ENCODE results near the gene ARHGDIA.

ARHGDIA gene

DNA sequence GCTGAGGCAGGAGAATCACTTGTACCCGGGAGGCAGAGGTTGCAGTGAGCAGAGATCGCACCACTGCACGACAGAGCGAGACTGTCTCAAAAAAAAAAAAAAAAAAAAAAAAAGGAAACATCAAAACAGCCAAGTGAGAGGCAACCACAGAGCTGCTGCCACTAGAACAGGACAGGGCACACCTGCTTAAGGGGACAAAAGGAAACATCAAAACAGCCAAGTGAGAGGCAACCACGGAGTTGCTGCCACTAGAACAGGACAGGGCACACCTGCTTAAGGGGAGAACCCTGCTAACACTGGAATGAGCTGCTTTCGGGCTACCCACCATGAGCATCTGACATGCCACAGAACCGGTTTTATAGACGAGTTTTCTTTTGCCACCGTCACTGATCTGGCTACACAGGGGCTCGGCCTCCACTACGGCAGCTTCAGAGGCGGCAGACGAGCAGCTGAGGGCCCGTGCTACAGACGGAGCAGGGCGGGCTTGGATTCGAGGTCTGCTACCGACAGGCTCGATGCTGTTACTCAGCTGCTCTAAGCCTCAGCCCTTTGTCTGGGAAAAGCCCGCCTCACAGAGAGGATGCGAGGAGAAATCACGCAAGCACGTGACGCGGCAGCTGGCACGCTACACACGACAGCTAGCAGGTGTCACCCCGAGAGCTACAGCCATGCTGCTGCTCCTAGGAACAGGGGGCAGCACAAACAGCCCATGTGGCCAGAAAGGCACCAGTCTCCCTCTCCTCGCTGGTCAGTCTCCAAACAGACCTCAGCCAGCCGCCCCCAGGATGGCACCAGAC lies 12.8 kb downstream of the ARHGDIA start:
- peak overlapping the region; percentile 98 for H3K27ac Mint-ChIP-seq

DNA sequence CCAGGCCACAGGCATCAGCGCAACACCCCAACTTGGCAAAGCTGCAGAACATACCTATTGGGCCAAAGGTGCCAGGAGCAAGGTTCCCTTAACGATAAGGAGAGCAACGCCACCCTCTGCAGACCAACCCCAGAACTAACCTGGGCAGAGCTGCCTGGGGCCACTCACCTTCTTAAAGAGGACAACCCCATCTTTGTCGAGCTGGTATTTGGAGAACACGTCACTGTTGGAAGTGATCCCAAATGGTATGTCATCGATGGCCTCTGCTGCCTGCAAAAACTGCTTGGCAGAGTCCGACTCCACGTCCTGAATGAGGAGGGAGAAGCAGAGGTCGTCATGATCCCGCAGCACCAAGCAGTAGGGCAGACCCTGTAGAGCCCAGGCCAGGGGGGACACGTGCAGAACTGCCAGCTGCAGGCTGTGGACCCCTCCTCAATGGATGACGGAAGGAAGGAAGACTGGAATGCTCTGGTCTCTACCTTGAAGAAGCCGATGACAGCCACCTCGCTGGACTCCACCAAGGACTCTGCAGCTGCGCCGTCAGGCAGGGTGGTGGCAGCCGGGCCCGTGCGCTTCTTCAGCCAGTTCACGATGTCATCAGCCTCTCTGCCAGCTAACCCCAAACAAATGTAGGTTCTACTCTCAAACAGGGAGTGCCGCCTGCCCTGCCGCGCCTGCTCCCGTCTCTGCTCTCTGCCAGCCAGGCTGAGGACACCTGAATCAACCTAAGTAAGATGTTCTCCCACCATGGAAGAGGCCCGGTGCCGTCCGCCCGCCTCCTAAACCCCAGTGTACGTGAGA lies 16.0 kb downstream of the ARHGDIA start:
- intact Hi-C loops (cut with micrococcal nuclease) = no loop called here
- H3K27ac Mint-ChIP-seq = no peak overlapping the region

More for the DNA sequence above, 12.8 kb downstream of the ARHGDIA start:
- intact Hi-C loops (cut with micrococcal nuclease) = no loop called here
- H3K9me3 Mint-ChIP-seq = no peaks in the 10 kb centered on the region
- peaks cover 87% of the 10 kb centered on the region for H3K36me3 Mint-ChIP-seq (ENCODE audit: low read depth)
- no peaks in the 10 kb centered on the region for H3K27me3 Mint-ChIP-seq
- peak overlapping the region; percentile 82 for H3K4me3 Mint-ChIP-seq
- peaks cover 45% of the 10 kb centered on the region for H3K4me1 Mint-ChIP-seq (ENCODE audit: low read depth)

DNA sequence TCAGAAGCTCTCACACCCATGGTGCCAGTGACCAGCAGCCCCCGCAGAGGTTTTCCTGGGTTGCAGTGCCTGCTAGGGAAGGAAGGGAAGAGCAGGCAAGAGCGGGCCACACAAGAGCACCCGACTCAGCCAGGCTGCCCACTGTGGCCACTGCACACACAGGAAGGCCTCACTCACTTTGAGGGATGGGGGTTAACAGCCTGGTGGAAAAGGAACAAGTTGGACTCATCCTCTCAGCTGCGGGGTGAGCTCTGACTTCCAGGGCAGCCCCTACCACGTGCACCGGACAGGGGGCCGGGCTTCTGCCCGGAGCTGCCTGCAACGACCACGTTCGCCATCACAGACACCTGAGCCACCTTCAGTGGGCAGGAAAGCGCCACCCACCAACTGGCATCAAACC lies 18.9 kb downstream of the ARHGDIA start:
- Mint-ChIP-seq H3K27me3 (no peaks in the 10 kb centered on the region), H3K36me3 (ENCODE audit: low read depth) (peaks cover 99% of the 10 kb centered on the region), H3K27ac (no peak overlapping the region), H3K4me3 (no peak overlapping the region), H3K9me3 (no peaks in the 10 kb centered on the region), H3K4me1 (ENCODE audit: low read depth) (peaks cover 11% of the 10 kb centered on the region)
- intact Hi-C loops (cut with micrococcal nuclease) = no loop called here

More for the DNA sequence above, 16.0 kb downstream of the ARHGDIA start:
- H3K9me3 Mint-ChIP-seq = no peaks in the 10 kb centered on the region
- no peak overlapping the region for H3K4me3 Mint-ChIP-seq
- H3K27me3 Mint-ChIP-seq = no peaks in the 10 kb centered on the region
- peaks cover 99% of the 10 kb centered on the region for H3K36me3 Mint-ChIP-seq (ENCODE audit: low read depth)
- peaks cover 36% of the 10 kb centered on the region for H3K4me1 Mint-ChIP-seq (ENCODE audit: low read depth)

DNA sequence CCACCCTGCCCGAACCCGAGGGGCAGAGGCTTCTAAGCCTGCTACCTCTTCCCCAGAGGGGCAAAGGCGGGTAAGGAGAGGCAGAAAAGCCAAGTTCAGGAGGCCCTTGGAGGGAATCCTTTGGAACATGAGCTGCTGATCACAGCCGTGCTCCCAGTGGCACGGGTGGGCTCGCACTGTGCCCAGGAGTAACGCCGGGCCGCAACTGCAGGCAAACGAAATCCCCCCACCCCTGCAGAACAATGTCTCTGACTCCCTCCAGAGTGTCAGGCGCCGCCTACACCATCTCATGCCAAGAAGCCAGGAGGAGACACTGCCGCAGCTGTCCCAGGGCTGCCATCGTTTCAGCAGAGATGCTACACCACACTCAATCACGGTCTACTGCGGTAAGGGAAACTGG lies 19.7 kb downstream of the ARHGDIA start:
- H3K4me3 Mint-ChIP-seq = no peak overlapping the region
- intact Hi-C loops (cut with micrococcal nuclease) = no loop called here
- H3K9me3 Mint-ChIP-seq = no peaks in the 10 kb centered on the region
- peaks cover 9% of the 10 kb centered on the region for H3K4me1 Mint-ChIP-seq (ENCODE audit: low read depth)
- no peak overlapping the region for H3K27ac Mint-ChIP-seq
- H3K27me3 Mint-ChIP-seq = no peaks in the 10 kb centered on the region
- peaks cover 99% of the 10 kb centered on the region for H3K36me3 Mint-ChIP-seq (ENCODE audit: low read depth)

DNA sequence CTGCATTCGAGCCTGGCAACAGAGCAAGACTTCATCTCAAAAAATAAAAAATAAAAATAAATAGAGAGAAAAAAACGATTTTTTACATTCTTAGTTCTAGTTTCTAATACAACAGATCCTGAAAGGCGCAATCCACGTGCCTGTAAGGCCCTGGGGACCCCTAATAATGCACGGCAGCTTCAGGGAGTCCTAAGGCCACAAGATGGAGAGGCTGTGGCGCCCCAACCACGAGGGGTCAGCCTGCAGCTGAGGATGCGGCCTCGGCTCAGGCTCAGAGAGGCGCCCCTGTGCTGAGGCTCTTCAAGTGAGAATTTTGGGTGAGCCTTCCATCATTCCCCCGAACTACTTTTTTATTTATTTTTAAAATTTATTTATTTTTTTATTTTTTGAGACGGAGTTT lies 21.7 kb downstream of the ARHGDIA start:
- Mint-ChIP-seq H3K27ac (no peak overlapping the region), H3K9me3 (no peaks in the 10 kb centered on the region), H3K4me3 (no peak overlapping the region), H3K36me3 (ENCODE audit: low read depth) (peaks cover 99% of the 10 kb centered on the region), H3K4me1 (ENCODE audit: low read depth) (peaks cover 8% of the 10 kb centered on the region), H3K27me3 (no peaks in the 10 kb centered on the region)
- intact Hi-C loops (cut with micrococcal nuclease) = no loop called here

DNA sequence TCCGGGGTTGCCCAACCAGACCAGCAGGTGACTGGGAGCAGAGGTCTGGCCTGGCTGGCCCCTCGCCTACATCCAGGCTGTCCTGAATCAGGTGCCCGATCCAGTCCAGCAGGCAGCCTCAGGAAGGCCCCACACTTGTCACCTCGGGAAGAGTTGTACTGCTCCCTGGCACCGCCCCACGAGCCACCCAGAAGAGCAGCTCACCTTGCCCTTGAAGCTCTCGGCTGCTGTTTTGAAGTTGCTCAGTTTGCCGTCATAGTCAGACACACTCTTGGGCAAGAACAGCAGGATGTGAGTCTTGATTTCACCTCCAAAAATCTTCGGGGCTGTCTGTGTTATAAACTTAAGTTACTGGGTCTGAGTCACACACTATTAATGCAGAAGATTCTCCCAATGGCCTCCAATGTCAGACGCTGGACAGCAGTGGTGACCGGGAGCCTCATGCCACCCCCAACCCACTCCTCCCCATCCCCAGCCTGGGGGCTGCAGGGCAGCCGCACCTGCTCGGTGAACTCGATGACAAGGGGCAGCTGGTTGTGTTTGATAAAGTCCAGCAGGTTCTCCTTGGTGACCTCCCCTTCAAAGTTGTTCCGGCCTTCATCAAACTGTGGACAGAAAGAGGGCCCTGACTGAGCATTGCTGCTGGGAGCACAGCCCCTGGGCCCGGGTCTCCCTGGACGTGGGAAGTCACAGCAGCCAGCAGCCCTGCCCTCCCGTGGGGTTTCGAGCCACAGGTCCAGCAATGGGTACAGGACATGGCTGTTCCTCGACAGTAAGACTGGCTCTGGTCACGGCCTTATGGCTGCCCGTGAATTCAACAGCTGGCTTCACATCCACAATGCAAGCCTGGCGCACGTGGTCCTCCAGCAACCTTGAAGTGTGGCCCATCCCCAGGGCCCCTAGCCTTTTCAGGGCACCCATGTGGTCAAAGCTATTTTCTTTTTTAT lies 24.1 kb downstream of the ARHGDIA start:
- H3K27ac Mint-ChIP-seq = no peak overlapping the region

DNA sequence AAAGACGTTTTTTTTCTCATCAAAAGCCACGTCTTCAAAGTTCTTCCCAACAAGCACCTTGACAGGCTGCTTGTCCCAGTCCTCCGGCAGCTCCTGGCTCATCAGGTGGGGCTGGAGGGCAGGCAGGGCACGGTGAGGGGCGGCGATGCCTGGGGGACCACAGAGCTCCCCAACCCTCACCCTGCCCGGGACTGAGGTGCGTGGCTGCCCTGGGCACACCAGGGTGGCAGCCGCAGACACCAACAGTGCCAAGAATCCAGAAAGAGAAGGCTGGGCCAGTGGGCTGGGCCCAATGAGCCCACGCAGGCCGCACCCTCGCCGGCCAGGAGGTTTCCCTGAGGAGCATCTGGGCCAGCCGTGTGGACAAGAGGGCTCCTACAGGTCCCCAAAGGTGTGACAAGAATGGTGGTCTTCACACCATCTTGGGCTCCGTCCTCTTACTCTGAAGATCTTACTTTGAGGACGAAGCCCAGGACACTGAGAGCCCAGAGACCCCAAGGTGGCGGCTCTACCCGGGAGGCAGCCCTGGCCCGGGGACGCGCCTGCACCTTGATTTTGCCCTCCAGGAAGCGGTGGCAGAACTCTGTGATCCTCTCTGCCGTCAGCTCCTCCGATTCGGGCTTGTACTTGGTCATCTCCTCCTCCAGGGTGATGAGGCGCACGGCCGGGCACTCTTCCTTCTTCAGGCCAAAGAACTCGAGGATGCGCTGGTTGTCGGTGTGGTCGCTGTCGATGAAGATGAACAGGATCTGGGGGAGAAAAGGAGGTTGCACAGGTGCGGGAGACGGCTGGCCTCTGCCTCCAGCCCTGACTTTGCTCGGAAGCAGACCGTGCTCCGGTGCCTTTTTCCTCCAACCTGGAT lies 25.0 kb downstream of the ARHGDIA start:
- intact Hi-C loops (cut with micrococcal nuclease) = no loop called here
- Mint-ChIP-seq H3K9me3 (no peaks in the 10 kb centered on the region), H3K4me3 (no peak overlapping the region), H3K36me3 (ENCODE audit: low read depth) (peaks cover 89% of the 10 kb centered on the region), H3K4me1 (ENCODE audit: low read depth) (peaks cover 26% of the 10 kb centered on the region), H3K27ac (no peak overlapping the region), H3K27me3 (no peaks in the 10 kb centered on the region)

More for the DNA sequence above, 24.1 kb downstream of the ARHGDIA start:
- intact Hi-C loops (cut with micrococcal nuclease) = no loop called here
- Mint-ChIP-seq H3K36me3 (ENCODE audit: low read depth) (peaks cover 98% of the 10 kb centered on the region), H3K9me3 (no peaks in the 10 kb centered on the region), H3K4me3 (no peak overlapping the region), H3K27me3 (no peaks in the 10 kb centered on the region), H3K4me1 (ENCODE audit: low read depth) (peaks cover 17% of the 10 kb centered on the region)

DNA sequence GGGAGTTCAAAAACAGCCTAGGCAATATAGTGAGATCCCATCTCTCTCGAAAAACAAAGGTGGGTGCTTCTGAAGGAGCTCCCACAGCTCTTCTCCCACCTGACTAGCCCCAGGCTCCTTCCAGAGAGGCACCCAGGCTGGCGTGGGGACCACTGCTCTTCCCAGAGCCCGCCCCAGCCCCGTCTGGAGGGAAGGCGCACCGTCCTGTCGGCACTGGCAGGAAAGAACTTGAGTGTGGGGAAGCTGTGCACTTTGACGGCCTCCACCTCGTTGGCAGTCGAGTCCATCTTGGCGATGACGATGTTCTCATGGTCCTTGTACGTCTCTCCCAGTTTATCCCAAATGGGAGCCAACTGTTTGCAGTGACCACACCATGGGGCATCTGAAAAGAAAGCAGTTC lies 25.8 kb downstream of the ARHGDIA start:
- Mint-ChIP-seq H3K36me3 (ENCODE audit: low read depth) (peaks cover 81% of the 10 kb centered on the region), H3K27ac (no peak overlapping the region), H3K9me3 (no peaks in the 10 kb centered on the region), H3K27me3 (no peaks in the 10 kb centered on the region), H3K4me3 (no peak overlapping the region), H3K4me1 (ENCODE audit: low read depth) (peaks cover 31% of the 10 kb centered on the region)
- intact Hi-C loops (cut with micrococcal nuclease) = no loop called here

DNA sequence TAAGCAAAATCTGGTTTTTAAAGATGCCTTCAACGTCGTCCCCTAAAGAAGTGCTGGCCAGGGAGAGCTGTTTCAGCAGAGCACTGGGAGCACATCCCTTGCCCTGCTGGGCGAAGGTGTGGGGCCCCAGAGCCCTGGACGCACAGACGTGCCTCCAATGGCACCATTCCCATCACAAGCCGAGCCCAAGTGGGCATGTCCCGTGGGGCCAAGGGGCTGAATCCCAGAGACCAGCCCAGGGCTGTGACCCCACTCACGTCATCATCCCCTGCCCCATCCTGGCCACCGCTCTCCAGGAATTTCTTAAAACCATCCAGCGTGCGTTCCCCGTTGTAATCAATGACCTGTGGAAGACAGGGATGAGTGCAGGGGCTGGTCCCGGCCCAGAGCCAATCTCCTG lies 26.2 kb downstream of the ARHGDIA start:
- H3K9me3 Mint-ChIP-seq = no peaks in the 10 kb centered on the region
- H3K27me3 Mint-ChIP-seq = no peaks in the 10 kb centered on the region
- peak overlapping the region; percentile 52 for H3K27ac Mint-ChIP-seq
- peaks cover 78% of the 10 kb centered on the region for H3K36me3 Mint-ChIP-seq (ENCODE audit: low read depth)
- H3K4me3 Mint-ChIP-seq = no peak overlapping the region
- intact Hi-C loops (cut with micrococcal nuclease) = no loop called here
- H3K4me1 Mint-ChIP-seq (ENCODE audit: low read depth) = peaks cover 31% of the 10 kb centered on the region

DNA sequence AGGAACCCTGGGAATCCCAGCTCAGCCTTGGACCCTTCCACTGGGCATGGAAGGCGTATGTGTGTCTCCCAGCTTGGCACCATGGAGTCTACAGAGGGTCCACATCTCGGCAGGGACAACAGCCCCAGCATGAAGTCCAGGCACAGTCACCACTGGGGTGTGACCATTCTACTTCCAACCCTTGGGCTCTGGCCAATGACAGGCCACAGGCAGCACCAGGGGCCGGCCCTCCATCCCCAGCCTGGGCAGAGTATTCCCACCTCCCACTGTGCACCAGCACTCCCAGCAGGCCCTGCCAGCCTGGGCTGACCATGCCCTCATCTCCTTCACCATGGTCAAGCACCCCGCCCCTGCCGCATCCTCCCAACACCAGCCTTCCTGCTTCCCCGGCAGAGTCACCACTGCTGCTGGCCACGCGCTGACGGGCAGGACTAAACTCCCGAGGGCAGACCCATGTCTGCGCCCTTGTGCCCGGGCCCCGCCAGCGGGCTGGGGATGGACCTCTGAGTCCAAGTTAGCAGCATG lies 26.7 kb downstream of the ARHGDIA start:
- Mint-ChIP-seq H3K4me3 (no peak overlapping the region), H3K27me3 (no peaks in the 10 kb centered on the region), H3K36me3 (ENCODE audit: low read depth) (peaks cover 73% of the 10 kb centered on the region), H3K4me1 (ENCODE audit: low read depth) (peaks cover 31% of the 10 kb centered on the region), H3K9me3 (no peaks in the 10 kb centered on the region), H3K27ac (peak overlapping the region; percentile 52)
- intact Hi-C loops (cut with micrococcal nuclease) = no loop called here

DNA sequence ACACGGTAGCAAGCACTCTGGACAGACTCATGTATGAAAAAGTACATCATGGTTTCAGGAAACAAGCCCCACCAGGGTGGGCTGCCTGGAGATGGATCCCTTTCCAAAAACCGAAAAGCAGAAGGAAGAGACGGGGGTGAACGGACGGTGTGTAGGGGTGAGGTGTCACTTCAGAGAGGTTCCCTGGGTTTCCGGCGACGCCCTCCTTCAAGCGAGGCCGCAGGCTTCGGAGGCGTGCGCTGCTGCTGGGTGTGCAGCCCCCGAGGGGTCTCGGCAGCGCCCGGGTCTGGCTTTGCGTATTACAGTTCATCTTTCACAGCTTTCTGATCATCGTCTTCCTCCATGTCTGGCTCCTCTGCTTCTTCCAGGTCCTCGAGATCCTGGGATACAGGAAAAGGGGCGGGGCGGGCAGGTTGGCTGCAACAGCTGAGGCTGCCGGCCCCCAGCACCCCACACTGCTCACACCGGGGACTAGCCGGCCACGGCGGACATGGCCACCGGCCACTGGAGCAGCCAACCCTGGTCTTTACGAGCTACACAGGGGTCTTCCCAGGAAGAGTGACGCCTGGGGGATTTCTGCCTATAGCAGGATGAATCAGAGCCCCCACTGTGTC lies 27.3 kb downstream of the ARHGDIA start:
- Mint-ChIP-seq H3K36me3 (ENCODE audit: low read depth) (peaks cover 67% of the 10 kb centered on the region), H3K27ac (no peak overlapping the region)
- intact Hi-C loops (cut with micrococcal nuclease) = no loop called here

DNA sequence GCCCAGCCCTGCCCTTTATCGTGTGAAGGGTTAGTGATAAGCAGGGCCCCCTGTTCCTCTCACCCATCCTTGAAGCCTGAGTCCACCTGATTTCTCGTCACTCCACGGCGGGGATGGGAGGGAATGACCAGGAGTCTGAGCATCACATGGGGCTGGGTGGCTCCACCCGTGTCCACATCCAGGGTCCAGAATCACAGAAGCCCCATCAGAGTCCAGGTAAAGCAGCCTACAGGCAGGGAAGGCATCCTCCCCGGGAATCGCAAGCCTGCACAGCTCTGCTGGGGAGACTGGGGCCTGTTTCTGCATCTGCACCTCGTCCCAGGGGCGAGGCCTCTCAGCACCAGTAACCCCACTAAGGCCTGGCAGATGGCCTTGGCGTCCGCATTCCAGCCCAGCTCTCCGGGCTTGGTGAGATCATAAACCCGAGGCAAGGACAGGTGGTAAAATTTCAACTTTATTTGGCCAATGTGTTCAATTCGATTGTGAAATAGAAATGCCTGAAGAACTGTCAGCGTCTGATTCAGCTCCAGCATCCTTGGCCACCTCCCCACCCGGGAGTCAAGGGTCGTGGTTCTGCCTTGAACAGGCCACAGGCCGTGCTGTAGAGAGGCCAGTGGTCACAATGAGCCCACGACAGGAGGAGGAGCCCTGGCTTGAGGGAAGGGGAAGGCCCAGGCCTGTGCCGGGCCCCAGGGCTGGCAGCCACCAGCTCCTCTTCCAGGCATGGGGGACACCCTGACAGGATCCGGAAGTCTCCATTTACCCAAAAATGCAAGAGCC lies 28.2 kb downstream of the ARHGDIA start:
- peaks cover 58% of the 10 kb centered on the region for H3K36me3 Mint-ChIP-seq (ENCODE audit: low read depth)
- H3K27ac Mint-ChIP-seq = no peak overlapping the region
- H3K4me3 Mint-ChIP-seq = no peak overlapping the region

More for the DNA sequence above, 27.3 kb downstream of the ARHGDIA start:
- no peaks in the 10 kb centered on the region for H3K27me3 Mint-ChIP-seq
- no peak overlapping the region for H3K4me3 Mint-ChIP-seq
- no peaks in the 10 kb centered on the region for H3K9me3 Mint-ChIP-seq
- H3K4me1 Mint-ChIP-seq (ENCODE audit: low read depth) = peaks cover 31% of the 10 kb centered on the region

More for the DNA sequence above, 28.2 kb downstream of the ARHGDIA start:
- Mint-ChIP-seq H3K9me3 (no peaks in the 10 kb centered on the region), H3K27me3 (no peaks in the 10 kb centered on the region), H3K4me1 (ENCODE audit: low read depth) (peaks cover 34% of the 10 kb centered on the region)
- intact Hi-C loops (cut with micrococcal nuclease) = no loop called here

Measured in dendritic cell treated with granulocyte-macrophage colony-stimulating factor and Interleukin-4, amounts not matched to agents 40 ng/mL and 50 ng/mL, for 4 days (primary cell).